ENCODE results near the gene JDP2.
A peak's percentile ranks its signal among the peaks of the same experiment; 100 is the strongest.

JDP2 gene

DNA sequence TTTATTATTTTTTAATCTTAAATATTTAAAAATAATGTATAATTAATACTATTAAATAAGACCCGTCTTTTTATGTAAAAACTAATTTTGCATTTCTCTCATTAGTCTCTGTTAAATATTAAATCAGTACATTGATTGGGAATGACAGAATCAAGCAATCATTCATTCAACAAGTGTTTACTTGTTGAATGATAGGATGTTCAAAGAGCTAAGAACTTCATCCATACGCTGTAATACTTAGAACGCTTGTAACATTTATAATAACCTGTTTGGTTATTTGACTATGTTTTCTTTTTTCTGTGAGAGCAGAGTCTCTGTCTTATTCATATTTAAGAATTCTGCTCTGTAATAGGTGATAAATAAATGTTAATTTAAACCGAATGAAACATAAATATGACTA, 91.6 kb downstream of the JDP2 start:
- TF ChIP-seq CTCF (IDR thresholded peaks at IDR 0.05; ENCODE audit: insufficient read depth, low read length, poor library complexity, severe bottlenecking) = no peak
- no peak for DNase-seq (ENCODE audit: extremely low read depth, insufficient read length)
- H3K36me3 ChIP-seq (ENCODE audit: control insufficient read depth, insufficient read depth, low read length) = no peaks in the 10 kb centered on the region
- no peaks in the 10 kb centered on the region for H3K27me3 ChIP-seq (replicated peaks; ENCODE audit: control insufficient read depth, insufficient read depth, low read length)
- H3K4me3 ChIP-seq (replicated peaks; ENCODE audit: low read depth, low read length) = no peak overlapping the region

- DNase-seq (ENCODE audit: extremely low read depth, insufficient read length) = no peak
- TF ChIP-seq CTCF (IDR thresholded peaks at IDR 0.05; ENCODE audit: insufficient read depth, low read length, poor library complexity, severe bottlenecking) = no peak
- H3K27me3 ChIP-seq (replicated peaks; ENCODE audit: control insufficient read depth, insufficient read depth, low read length) = no peaks in the 10 kb centered on the region
- no peak overlapping the region for H3K4me3 ChIP-seq (replicated peaks; ENCODE audit: low read depth, low read length)
- H3K36me3 ChIP-seq (ENCODE audit: control insufficient read depth, insufficient read depth, low read length) = no peaks in the 10 kb centered on the region; the same call in none of the 2 replicates
These were observed 92.3 kb downstream of the JDP2 start for GRCh38 chr14:75519826-75520728.

DNA sequence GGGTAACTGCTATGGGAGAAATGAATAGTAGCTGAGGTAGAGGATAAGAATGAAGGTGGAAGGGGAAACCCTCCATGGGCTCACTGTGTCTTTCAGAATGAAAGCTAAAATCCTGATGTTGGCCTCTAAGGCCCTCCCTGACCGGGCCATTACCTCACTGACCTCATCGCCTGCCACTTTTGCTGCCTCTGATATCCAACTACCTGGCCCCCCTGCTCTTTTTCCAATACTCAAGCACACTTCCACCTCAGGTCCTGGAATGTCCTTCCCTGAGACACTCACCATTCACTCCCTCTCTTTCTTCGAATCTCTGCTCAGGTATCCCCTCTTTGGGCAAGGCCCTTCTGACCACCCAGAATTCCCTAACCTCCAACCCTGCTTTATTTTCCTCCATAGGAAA, 93.0 kb downstream of the JDP2 start:
- DNase-seq (ENCODE audit: extremely low read depth, insufficient read length) = no peak
- TF ChIP-seq CTCF (IDR thresholded peaks at IDR 0.05; ENCODE audit: insufficient read depth, low read length, poor library complexity, severe bottlenecking) = no peak
- Histone ChIP-seq H3K36me3 (ENCODE audit: control insufficient read depth, insufficient read depth, low read length) (peaks cover 3% of the 10 kb centered on the region), H3K4me3 (replicated peaks; ENCODE audit: low read depth, low read length) (no peak overlapping the region), H3K27me3 (replicated peaks; ENCODE audit: control insufficient read depth, insufficient read depth, low read length) (no peaks in the 10 kb centered on the region)

DNA sequence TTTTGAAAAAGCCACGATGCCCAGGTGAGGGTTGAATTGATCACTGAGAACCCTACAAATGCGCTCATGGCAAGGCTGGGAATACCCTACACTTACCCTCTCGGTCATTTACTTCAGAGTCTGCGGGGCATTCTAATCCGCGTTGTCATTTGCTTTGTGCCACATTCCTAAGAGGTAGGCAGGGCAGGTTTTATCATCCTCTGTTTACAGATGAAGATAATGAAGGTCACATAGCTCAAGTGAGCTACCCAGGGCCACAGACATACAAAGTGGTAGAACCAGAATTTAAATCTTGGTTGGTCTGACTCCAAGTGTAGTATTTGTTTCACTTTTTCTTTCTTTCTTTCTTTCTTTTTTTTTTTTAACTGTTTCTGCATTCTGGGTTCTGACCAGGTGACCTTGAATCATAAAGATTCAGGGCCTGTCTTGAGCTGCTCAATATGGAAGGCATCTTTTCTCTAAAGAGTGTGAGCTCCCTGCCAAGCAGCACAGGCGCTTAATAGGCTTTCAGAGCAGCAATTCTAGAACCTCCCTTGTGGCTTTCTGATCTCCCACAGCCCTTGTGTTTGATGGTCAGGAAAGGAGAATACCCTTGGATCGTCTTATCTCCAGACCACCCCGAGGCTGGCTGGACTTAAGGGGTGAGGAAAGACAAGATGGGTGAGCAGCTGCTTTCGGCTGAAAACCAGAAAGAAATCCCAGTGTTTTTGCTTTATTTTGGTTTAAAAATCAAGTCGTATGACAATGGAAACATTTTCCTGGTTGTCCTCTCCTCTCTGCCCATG, 93.8 kb downstream of the JDP2 start:
- no peaks in the 10 kb centered on the region for H3K27me3 ChIP-seq (replicated peaks; ENCODE audit: control insufficient read depth, insufficient read depth, low read length)
- DNase-seq (ENCODE audit: extremely low read depth, insufficient read length) = no peak
- peaks cover 7% of the 10 kb centered on the region for H3K36me3 ChIP-seq (ENCODE audit: control insufficient read depth, insufficient read depth, low read length)
- peak overlapping the region; percentile 72 for H3K4me3 ChIP-seq (replicated peaks; ENCODE audit: low read depth, low read length)
- TF ChIP-seq CTCF (IDR thresholded peaks at IDR 0.05; ENCODE audit: insufficient read depth, low read length, poor library complexity, severe bottlenecking) = no peak

GRCh38 chr14:75522224-75522982, 94.6 kb downstream of the JDP2 start, which contains the start of gene BATF:
Gene BATF, plus strand, starts transcription at chr14:75522469. Its CDS starts 214 bp downstream, at chr14:75522683.
- peak; percentile 78 for DNase-seq (ENCODE audit: extremely low read depth, insufficient read length)
- TF ChIP-seq CTCF (IDR thresholded peaks at IDR 0.05; ENCODE audit: insufficient read depth, low read length, poor library complexity, severe bottlenecking) = no peak
- H3K27me3 ChIP-seq (replicated peaks; ENCODE audit: control insufficient read depth, insufficient read depth, low read length) = no peaks in the 10 kb centered on the region
- H3K4me3 ChIP-seq (replicated peaks; ENCODE audit: low read depth, low read length) = peak within 1 kb of the TSS; percentile 72
- peaks cover 9% of the 10 kb centered on the region for H3K36me3 ChIP-seq (ENCODE audit: control insufficient read depth, insufficient read depth, low read length)
